OCI-LY7 (cell line): ENCODE measurements around the gene MXRA8. TPM values are rescaled to one million over a fixed set of nuclear protein-coding genes. Genes with fewer than 3 reads are reported as not detected.

Experiments
- BruUV-seq: library from RNA; stranded (reverse); fragments of 400-500 nt; replicated peaks from 2 replicates; lab custom pipeline; 2021; lab: Mats Ljungman, UMichigan
- CTCF ChIA-PET: fragments of 300-600 bp; sonication (Branson Sonifier 250); formaldehyde crosslinking; loops from one replicate; lab custom pipeline; 2022; ENCODE audit warnings: antibody characterized with exemption; ENCODE audit not compliant: unreplicated experiment; lab: Charles Lee
- POLR2A ChIA-PET: fragments of 300-600 bp; sonication (Branson Sonifier 250); formaldehyde crosslinking; loops from one replicate; lab custom pipeline; 2022; ENCODE audit warnings: antibody characterized with exemption; lab: Charles Lee
- DNase-seq: peaks from one replicate; pipeline ENCODE4 v3.0.0-alpha.2; 2015; ENCODE audit warnings: low spot score
- H2AFZ ChIP-seq: fragments of 200-600 bp; sonication (generic), shearing (Covaris generic); 2 replicates; pipeline ENCODE4 v1.6.1; 2014; ENCODE audit warnings: mild to moderate bottlenecking, antibody characterized with exemption, low read length, moderate library complexity
- H3K27ac ChIP-seq: fragments of 200-600 bp; sonication (generic); 2 replicates; pipeline ENCODE4 v1.5.1; 2014; ENCODE audit warnings: mixed run types, low read depth, mild to moderate bottlenecking, moderate library complexity, low read length, inconsistent platforms; ENCODE audit not compliant: poor library complexity, severe bottlenecking
- H3K36me3 ChIP-seq: fragments of 200-600 bp; sonication (generic); 2 replicates; pipeline ENCODE4 v1.6.1; 2014; ENCODE audit warnings: mild to moderate bottlenecking, antibody characterized with exemption, low read length, moderate library complexity, mixed read lengths; ENCODE audit not compliant: insufficient read depth
- H3K4me1 ChIP-seq: fragments of 200-600 bp; sonication (generic); 2 replicates; pipeline ENCODE4 v1.5.1; 2014; ENCODE audit warnings: mild to moderate bottlenecking, low read length; ENCODE audit not compliant: insufficient read depth, poor library complexity, severe bottlenecking
- H3K4me2 ChIP-seq: fragments of 200-600 bp; sonication (generic); 2 replicates; pipeline ENCODE4 v1.6.1; 2014; ENCODE audit warnings: mild to moderate bottlenecking, low read length
- H3K4me3 ChIP-seq: fragments of 200-600 bp; sonication (generic); 2 replicates; pipeline ENCODE4 v1.5.1; 2014; ENCODE audit warnings: mild to moderate bottlenecking, low read depth, low read length; ENCODE audit not compliant: poor library complexity, severe bottlenecking
- H3K79me2 ChIP-seq: fragments of 200-600 bp; sonication (generic); 2 replicates; pipeline ENCODE4 v1.6.1; 2016; ENCODE audit warnings: low read depth, mild to moderate bottlenecking, low read length, moderate library complexity, mixed read lengths; ENCODE audit not compliant: insufficient read depth
- H3K9me2 ChIP-seq: fragments of 200-600 bp; sonication (generic); 2 replicates; pipeline ENCODE4 v1.6.1; 2016; ENCODE audit warnings: mild to moderate bottlenecking, low read length, mixed read lengths; ENCODE audit not compliant: insufficient read depth
- H3K9me3 ChIP-seq: fragments of 200-600 bp; sonication (generic); 2 replicates; pipeline ENCODE4 v1.6.1; 2014; ENCODE audit warnings: mild to moderate bottlenecking, mixed run types, low read length, mixed read lengths
- H4K20me1 ChIP-seq: fragments of 200-600 bp; sonication (generic); 2 replicates; pipeline ENCODE4 v1.6.1; 2014; ENCODE audit warnings: mild to moderate bottlenecking, antibody characterized with exemption, low read length, moderate library complexity, mixed read lengths; ENCODE audit not compliant: insufficient read depth
- CTCF ChIP-seq: fragments of 200-600 bp; sonication (generic); conservative IDR thresholded peaks from 2 replicates; pipeline ENCODE4 v1.5.1; 2014; ENCODE audit warnings: mild to moderate bottlenecking, antibody characterized with exemption, low read length, moderate library complexity, mixed read lengths
- EZH2phosphoT487 ChIP-seq: fragments of 200-600 bp; sonication (generic); IDR thresholded peaks from 2 replicates; pipeline ENCODE4 v1.6.1; 2018; ENCODE audit warnings: low read depth, borderline replicate concordance, mild to moderate bottlenecking, mixed run types, antibody characterized with exemption, low read length, moderate library complexity, mixed read lengths
- intact Hi-C: fragments of 100-400 bp; cut with micrococcal nuclease; formaldehyde crosslinking; loops from one replicate; pipeline ENCODE4 v1.10.0; 2022; ENCODE audit not compliant: unreplicated experiment
- total RNA-seq, 2 experiments: library from RNA; depleted of rRNA in 1 of 2; stranded (reverse); fragments of >200 nt in 1 of 2; shearing (Covaris generic) in 1 of 2; gene quantifications; 2 replicates each; pipeline ENCODE4 v1.2.3, GENCODE V29; 2014 to 2022

Gene MXRA8
- total RNA-seq, 2 experiments from 2014 or later, result not detected

- CTCF ChIA-PET, result no interaction called here
- H3K4me2 ChIP-seq, result no peak overlapping the region
Measured at GRCh38 chr1:1360506-1361169, 2.3 kb upstream of the MXRA8 start.

DNA sequence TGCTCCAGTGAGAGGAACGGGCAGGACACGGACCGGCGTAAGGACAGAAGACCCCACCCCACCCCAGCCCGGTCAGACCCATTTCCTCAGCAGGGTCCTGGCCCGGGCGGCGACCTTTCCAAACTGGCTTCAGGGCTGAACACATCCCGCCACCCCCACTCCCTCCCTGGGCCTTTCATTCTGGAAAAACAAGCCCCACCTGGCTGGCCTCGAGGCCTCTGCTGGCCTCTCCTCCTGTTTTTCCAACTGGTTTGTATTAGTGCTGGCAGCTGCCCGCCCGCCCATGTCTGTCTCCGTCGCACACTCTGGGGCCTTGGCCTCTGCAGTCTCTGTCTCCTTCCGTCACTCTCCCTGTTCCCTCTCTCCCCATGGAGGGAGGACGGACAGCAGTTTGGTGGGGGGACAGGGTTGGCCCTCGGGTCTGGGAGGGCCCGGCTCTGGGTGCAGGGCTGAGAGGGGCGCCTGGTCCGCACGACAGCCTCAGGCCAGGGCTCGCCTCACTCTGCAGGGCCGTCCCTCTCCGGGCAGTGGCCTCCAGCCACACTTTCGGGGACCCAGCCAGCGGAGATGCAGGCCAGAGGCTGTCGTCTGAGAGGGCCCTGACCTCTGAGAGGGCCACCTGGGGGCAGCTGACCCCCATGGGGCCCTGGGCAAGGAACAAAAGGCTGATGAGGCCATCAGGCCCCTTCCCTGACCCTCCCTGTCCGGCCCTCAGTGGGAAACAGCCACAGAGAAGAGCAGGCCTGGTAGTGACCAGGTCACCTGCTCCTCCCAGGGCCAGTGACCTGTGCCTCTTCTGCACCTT is 1.5 kb upstream of the MXRA8 start:
- H3K9me3 ChIP-seq, result no peaks in the 10 kb centered on the region
- no peaks in the 10 kb centered on the region for H3K4me1 ChIP-seq
- ChIA-PET POLR2A (no interaction called here), CTCF (no interaction called here)
- H3K27ac ChIP-seq, result no peak overlapping the region
- DNase-seq, result no peak
- no peaks in the 10 kb centered on the region for H3K36me3 ChIP-seq
- TF ChIP-seq EZH2phosphoT487 (no peak), CTCF (no peak)
- H3K4me3 ChIP-seq, result no peak overlapping the region
- no peak overlapping the region for H2AFZ ChIP-seq
- no peaks in the 10 kb centered on the region for H3K79me2 ChIP-seq
- BruUV-seq, result no TSS peak
- no peaks in the 10 kb centered on the region for H3K9me2 ChIP-seq
- no peaks in the 10 kb centered on the region for H4K20me1 ChIP-seq
- intact Hi-C loops, result no loop called here
- no peak overlapping the region for H3K4me2 ChIP-seq

More at GRCh38 chr1:1360506-1361169, 2.3 kb upstream of the MXRA8 start:
- Histone ChIP-seq H4K20me1 (no peaks in the 10 kb centered on the region), H3K4me3 (no peak overlapping the region), H2AFZ (no peak overlapping the region), H3K4me1 (no peaks in the 10 kb centered on the region), H3K79me2 (no peaks in the 10 kb centered on the region), H3K9me3 (no peaks in the 10 kb centered on the region), H3K36me3 (no peaks in the 10 kb centered on the region), H3K9me2 (no peaks in the 10 kb centered on the region), H3K27ac (no peak overlapping the region)
- intact Hi-C loops, result no loop called here
- BruUV-seq, result no TSS peak
- POLR2A ChIA-PET, result no interaction called here
- no peak for TF ChIP-seq EZH2phosphoT487
- no peak for TF ChIP-seq CTCF
- DNase-seq, result no peak

DNA sequence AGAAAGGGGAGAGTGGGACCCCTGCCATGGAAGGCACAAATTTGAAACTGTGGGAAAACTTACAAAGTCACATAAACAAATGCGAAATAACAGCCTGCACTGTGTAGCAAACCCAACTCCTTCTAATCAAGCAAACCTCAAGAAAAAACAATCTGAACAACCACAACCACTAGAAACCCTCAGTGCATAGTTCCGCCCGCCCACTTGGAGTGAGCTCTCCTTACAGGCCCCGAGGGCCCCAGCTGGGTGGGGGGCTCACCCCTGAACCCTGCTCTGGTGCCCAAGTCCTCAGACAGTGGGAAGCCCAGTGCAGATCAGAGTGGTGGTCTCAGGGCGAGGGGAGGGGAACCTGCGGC is 931 bp upstream of the MXRA8 start:
- BruUV-seq, result no TSS peak
- ChIA-PET POLR2A (no interaction called here), CTCF (no interaction called here)
- no peak overlapping the region for H3K4me2 ChIP-seq
- DNase-seq, result no peak
- no peaks in the 10 kb centered on the region for H3K9me2 ChIP-seq
- no peaks in the 10 kb centered on the region for H3K36me3 ChIP-seq
- H3K4me1 ChIP-seq, result no peaks in the 10 kb centered on the region
- H3K9me3 ChIP-seq, result no peaks in the 10 kb centered on the region
- H3K4me3 ChIP-seq, result no peak overlapping the region
- H4K20me1 ChIP-seq, result no peaks in the 10 kb centered on the region
- TF ChIP-seq EZH2phosphoT487 (no peak), CTCF (no peak)
- H3K27ac ChIP-seq, result no peak overlapping the region
- no peak overlapping the region for H2AFZ ChIP-seq
- H3K79me2 ChIP-seq, result no peaks in the 10 kb centered on the region
- intact Hi-C loops, result no loop called here
